B cell (primary cell): Measurements from ENCODE around the gene PHF20.

Source experiments
- CTCF ChIP-seq: fragments of 200-600 bp; IDR thresholded peaks from one replicate; pipeline ENCODE4 v1.8.0; 2022; ENCODE audit warnings: antibody characterized with exemption, mild to moderate bottlenecking
- EZH2 ChIP-seq: IDR thresholded peaks from 2 replicates; pipeline ENCODE4 v1.6.1; 2012; ENCODE audit warnings: borderline replicate concordance, low read depth, mild to moderate bottlenecking, moderate library complexity, low read length; ENCODE audit not compliant: insufficient read depth, poor library complexity, severe bottlenecking

GRCh38 chr20:35726842-35727711 is 44.7 kb upstream of the PHF20 start:
- TF ChIP-seq CTCF (no peak), EZH2 (no peak)
